Posterior cingulate gyrus (tissue), 11 donors: ENCODE data around the gene FREM2.

Experiments used
- DNase-seq, 10 donors: peaks; one replicate each; pipeline versions ENCODE4 v3.0.0 to v3.0.0-alpha.2; 2020 to 2021; ENCODE audit warnings: mixed read lengths in 3 of 10
- intact Hi-C: fragments of 100-400 bp; cut with DNase I; formaldehyde crosslinking; loops from one replicate; pipeline ENCODE4 v1.15.1; 2023

The FREM2 gene

DNA sequence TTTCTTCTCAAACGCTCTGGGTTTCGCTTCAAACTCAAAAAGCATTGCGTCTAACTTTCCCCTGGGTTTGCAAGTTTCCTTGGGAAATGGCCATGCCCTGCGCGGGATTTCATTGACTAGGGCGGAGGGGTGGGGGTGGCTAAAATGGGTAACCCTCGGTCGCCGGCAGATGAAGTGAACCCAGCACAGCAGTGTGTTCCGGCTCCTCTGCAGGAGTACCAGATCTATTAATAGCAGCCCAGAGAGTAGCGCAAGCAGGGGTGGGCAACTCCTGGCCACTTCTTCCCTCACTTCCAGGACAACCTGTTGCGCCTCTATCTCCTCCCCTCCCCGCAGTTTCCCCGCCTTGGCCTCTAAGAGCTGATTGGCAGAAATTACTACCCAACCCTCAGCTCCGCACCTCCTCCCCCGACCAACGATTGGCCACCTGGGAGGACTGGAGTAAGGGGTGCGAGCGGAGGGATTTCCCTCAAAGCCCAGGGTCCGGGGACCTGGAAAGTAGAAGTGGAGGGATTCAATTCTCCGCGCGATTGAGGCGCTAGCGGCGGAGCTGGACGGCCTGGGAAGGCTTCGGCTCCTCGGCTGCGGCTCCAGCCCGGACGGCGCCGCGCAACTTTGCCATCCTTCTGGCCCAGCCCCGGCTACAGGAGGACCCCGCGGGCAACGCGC is at the start of gene FREM2:
TSS of gene FREM2 (plus strand) at position 501 of the 669 bp plus-strand sequence. CDS start 268 bp downstream, outside the sequence.
- DNase-seq: peak in 8 of 10 donors; percentile 25 to 91 (median 52)
- intact Hi-C loops: loop anchor here (1.0 to 2.0 kb wide), 3 partner anchors 77 to 229 kb away; no protein-coding TSS in a partner anchor

DNA sequence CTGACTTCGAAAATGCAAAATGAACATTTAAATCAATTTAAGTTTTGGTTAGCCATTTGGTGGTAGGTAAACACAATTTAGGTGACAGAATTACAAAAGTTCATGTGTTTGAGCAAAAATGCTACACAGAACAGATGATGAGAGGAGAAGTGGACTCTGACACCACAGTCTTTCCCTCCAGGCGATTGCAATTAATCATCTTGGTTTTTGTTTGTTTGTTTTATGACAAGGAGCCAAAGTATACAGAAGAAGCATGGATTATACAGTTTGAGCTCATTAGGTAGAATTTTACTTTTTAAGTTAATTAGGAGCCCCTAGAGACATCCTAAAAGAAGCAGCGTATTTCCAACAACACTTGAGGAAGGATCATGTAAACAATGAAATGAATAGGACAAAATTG is 49.3 kb upstream of the FREM2 start:
- DNase-seq: no peak
- intact Hi-C loops: no loop called here

DNA sequence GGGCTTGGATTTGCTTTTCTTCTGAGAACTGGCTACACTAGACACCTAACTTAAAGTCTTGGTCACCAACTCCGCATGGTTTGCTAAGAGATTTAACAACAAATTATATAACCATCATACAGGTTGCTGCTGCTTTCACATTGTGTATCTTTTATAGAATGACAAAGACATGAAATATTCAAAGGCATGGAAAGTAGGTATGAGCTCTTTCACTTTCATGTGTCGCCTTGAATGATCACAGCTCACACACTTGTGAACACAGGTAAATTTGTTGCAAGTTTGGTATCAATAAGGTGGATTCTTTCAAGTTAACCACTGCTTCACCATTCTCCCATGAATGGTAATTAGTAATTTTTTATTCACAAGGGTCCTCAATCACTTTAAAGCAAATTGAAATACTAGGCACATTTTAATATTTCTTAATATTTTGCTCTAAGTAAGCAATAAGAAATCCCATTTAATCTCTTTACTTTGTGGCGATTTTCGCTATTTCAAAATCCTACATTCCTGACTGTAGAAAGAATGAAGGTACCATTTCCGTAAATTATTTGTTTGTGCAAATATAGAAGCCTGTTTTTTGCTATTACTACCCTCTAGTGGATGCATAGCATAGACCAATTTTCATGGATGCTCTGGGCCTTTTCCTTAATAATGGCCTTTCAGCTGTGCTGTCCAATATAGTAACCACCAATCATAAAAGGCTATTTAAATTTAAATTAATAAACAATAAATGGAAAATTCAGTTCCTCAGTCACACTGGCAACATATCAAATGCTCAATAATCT is 45.5 kb upstream of the FREM2 start:
- DNase-seq: no peak
- intact Hi-C loops: no loop called here

GRCh38 chr13:38647312-38647711 is 39.6 kb upstream of the FREM2 start:
- no peak for DNase-seq

DNA sequence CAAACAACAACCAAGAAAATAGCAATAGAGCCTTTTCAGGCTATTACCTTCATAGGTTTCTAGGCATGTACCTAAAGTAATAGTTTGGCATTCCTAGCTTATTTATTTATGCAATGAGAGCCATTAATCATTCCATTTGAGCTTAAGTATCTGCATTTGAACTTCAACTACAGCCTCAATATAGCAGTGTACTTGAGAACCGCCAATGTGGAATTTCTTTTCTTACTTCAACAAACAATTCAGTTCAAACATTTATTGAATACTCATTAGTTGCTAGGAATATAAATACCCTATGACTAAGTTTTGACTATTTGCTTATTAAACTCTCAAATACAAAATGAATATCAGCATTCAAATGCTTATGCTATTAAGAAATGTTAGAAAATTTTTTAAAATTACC is 38.0 kb upstream of the FREM2 start:
- intact Hi-C loops: no loop called here

More at GRCh38 chr13:38647312-38647711, 39.6 kb upstream of the FREM2 start:
- intact Hi-C loops: no loop called here

GRCh38 chr13:38656699-38657098 is 30.2 kb upstream of the FREM2 start:
- DNase-seq: no peak
- intact Hi-C loops: no loop called here

More for the DNA sequence above, 38.0 kb upstream of the FREM2 start:
- no peak for DNase-seq

DNA sequence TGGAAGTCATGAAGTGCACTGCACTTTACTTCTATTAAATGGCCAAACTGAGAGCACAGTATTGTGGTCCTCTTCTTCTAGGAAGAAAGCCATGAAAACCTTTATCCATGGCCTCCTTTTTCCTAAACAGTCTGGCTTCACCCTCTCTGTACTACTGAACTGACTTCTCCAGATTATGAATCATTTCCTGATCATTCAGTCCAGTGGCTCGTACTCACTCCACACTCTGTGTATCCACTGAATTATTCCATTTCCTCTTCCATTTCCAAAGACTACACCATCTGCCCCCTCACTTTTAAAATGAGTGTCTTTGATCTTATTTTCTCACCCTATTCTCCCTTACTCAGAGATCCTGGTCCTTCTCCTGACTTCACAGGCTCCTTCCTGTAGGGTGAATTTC is 29.7 kb upstream of the FREM2 start:
- intact Hi-C loops: no loop called here
- no peak for DNase-seq

DNA sequence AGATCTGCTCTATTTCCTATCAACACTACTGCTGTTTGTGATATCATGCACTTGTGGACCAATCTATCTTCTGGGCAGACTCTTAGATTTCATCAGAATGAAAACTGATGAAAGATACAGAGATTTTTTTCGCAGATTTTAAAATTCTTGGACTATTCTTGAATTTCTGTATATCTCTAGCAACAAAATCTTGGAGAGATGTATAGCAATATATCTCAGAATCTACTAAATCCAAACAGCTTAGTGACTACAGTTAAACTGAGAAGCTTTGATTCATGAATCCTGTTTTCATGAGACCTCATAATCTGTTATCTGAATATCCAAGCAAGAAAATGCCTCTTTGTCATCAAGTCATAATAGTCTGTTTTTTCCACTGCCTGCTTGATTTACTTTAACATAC is 28.0 kb upstream of the FREM2 start:
- intact Hi-C loops: no loop called here
- no peak for DNase-seq

GRCh38 chr13:38661010-38661675 is 25.7 kb upstream of the FREM2 start:
- DNase-seq: peak in 1 of 10 donors; percentile 78
- intact Hi-C loops: no loop called here

GRCh38 chr13:38662362-38662761 is 24.5 kb upstream of the FREM2 start:
- DNase-seq: no peak
- intact Hi-C loops: no loop called here

GRCh38 chr13:38664906-38665305 is 22.0 kb upstream of the FREM2 start:
- DNase-seq: no peak
- intact Hi-C loops: no loop called here

DNA sequence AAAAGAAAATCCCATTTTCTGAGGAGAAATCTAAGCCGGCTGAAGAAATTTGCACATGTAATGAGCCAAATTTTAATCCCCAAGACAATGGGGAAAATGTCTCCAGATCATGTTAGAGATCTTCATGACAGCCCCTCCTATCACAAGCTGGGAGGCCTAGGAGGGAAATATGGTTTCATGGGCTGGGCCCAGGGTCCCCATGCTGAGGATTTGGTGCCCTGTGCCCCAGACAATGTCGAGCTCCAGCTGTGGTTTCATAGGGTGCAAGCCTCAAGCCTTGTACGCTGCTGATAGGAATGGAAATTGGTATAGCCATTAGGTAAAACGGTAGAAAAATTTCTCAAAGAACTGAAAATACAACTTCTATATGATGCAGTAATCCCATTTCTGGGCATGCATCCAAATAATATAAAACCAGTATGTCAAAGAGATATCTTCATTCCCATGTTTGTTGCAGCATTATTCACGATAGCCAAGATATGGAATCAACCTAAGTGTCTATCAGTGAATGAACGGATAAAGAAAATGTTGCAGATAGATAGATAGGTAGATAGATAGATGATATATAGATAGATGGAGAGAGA is 19.3 kb upstream of the FREM2 start:
- no peak for DNase-seq
- intact Hi-C loops: no loop called here

GRCh38 chr13:38669234-38669964 is 17.5 kb upstream of the FREM2 start:
- no peak for DNase-seq
- intact Hi-C loops: no loop called here

- intact Hi-C loops: no loop called here
- no peak for DNase-seq
Measured at GRCh38 chr13:38670627-38671026, 16.2 kb upstream of the FREM2 start.

GRCh38 chr13:38671980-38672379 is 14.9 kb upstream of the FREM2 start:
- intact Hi-C loops: no loop called here
- DNase-seq: no peak

GRCh38 chr13:38674208-38674607 is 12.7 kb upstream of the FREM2 start:
- intact Hi-C loops: no loop called here
- no peak for DNase-seq

GRCh38 chr13:38680912-38681311 is 6.0 kb upstream of the FREM2 start:
- intact Hi-C loops: no loop called here
- DNase-seq: no peak

DNA sequence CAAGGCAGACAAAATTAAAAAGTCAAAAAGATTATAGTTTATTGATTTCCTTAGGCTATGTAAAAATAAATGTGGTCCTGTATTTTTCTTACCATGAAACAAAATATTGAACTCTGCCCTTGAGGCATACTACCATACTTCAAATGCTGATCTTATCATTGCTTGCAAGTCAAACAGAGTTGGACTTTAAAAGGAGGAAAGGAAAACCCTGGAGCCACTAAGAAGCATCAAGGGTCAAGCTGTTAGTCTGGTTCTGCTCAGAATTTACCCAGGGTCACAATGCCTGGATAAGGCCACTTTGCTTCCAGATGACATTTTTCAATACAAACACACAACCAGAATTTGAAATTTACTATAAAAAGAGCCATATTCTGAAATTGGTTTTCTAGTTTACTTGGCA is 2.2 kb upstream of the FREM2 start:
- intact Hi-C loops: no loop called here
- no peak for DNase-seq

DNA sequence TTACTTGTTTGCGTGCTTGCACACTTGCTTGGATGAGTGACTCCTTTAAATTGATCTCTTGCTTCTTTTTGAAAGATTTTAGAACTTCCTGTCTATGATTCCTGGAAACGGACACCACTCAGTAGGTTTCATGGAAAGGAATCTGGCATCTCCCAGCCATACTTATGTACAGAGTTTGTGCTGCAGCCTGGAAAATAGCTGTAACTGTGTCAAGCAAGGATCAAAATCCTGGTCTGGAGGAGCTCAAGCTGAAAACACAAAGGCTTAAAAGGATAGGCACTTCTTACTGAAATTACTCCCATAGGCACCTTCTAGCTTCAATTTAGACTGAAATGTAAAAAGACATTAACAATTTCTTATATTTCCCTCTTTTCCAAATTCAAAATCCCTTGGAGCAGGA is 1.4 kb upstream of the FREM2 start:
- intact Hi-C loops: no loop called here
- DNase-seq: no peak

- DNase-seq: peak in 1 of 10 donors; percentile 74
- intact Hi-C loops: loop anchor here (1.0 to 2.0 kb wide), 3 partner anchors 77 to 229 kb away; no protein-coding TSS in a partner anchor
Measured at GRCh38 chr13:38685974-38686576, 802 bp upstream of the FREM2 start.
